ENCODE measurements around the gene CYP21A2.

- no peak for TF ChIP-seq CTCF (IDR thresholded peaks at IDR 0.05; ENCODE audit: control extremely low read depth in 1 of 3, insufficient read depth in 1 of 3, low read depth in 1 of 3, low read length in 3 of 3)
- TF ChIP-seq EZH2 (IDR thresholded peaks at IDR 0.05; ENCODE audit: low read depth, low read length, severe bottlenecking) = no peak
- TF ChIP-seq EGR1 (IDR thresholded peaks at IDR 0.05; ENCODE audit: borderline replicate concordance, low read depth, low read length) = no peak
- no peak for TF ChIP-seq MAX (IDR thresholded peaks at IDR 0.05)
- TF ChIP-seq POLR2A (IDR thresholded peaks at IDR 0.05; ENCODE audit: control extremely low read depth in 1 of 2, low read depth in 2 of 2, low read length in 2 of 2) = no peak
- TF ChIP-seq CEBPB (IDR thresholded peaks at IDR 0.05; ENCODE audit: low read depth, low read length) = no peak
- no peak for TF ChIP-seq SIN3A (conservative IDR thresholded peaks at IDR 0.05 in 1 of 2, IDR thresholded peaks at IDR 0.05 in 1 of 2; ENCODE audit: low read depth in 1 of 2, low read length in 2 of 2)
- no peak for TF ChIP-seq EP300 (IDR thresholded peaks at IDR 0.05; ENCODE audit: borderline replicate concordance in 1 of 2, low read depth in 2 of 2, low read length in 2 of 2)
- TF ChIP-seq KDM1A (IDR thresholded peaks at IDR 0.05; ENCODE audit: borderline replicate concordance, low read length) = no peak
- no peak for TF ChIP-seq ATF2 (IDR thresholded peaks at IDR 0.05; ENCODE audit: low read length)
- no peak for TF ChIP-seq HDAC2 (IDR thresholded peaks at IDR 0.05; ENCODE audit: borderline replicate concordance in 1 of 2, low read depth in 2 of 2, low read length in 2 of 2)
Measured at GRCh38 chr6:32050562-32050961, 12.3 kb downstream of the CYP21A2 start.
